A549 (cell line): ENCODE measurements around the gene PCCB. TPM values are rescaled to one million over a fixed set of nuclear protein-coding genes. Genes with fewer than 3 reads are reported as not detected.

Source experiments
- ATAC-seq, 2 experiments: fragments of 200-7000 bp in 1 of 2; fragments of >200 bp in 1 of 2; cut with Nextera tagmentation in 1 of 2; cut with Tn5 transposase in 1 of 2; 3 replicates each; pipeline versions ENCODE4 v1.8.0 to v1.9.1; 2018 to 2020; ENCODE audit warnings: mild to moderate bottlenecking in 1 of 2, moderate library complexity in 1 of 2
- CTCF ChIA-PET: fragments of 300-600 bp; sonication (Branson Sonifier 250); formaldehyde crosslinking; extraction: SDS; loops from one replicate; lab custom pipeline; 2021; ENCODE audit warnings: antibody characterized with exemption, inconsistent platforms; lab: Yijun Ruan, JAX
- POLR2A ChIA-PET: fragments of 350-600 bp; formaldehyde crosslinking; extraction: SDS; loops from one replicate; lab custom pipeline; 2021; ENCODE audit warnings: antibody characterized with exemption, inconsistent platforms; lab: Yijun Ruan, JAX
- DNase-seq, 2 experiments: peaks; one replicate each; pipeline versions ENCODE4 v3.0.0 to v3.0.0-alpha.2; 2011 to 2016; ENCODE audit warnings: low read depth in 1 of 2, low spot score in 1 of 2
- FAIRE-seq: peaks from 2 replicates; lab custom pipeline; 2011; peaks lifted over from hg19 to GRCh38; lab: Jason Lieb, UNC
- H3K27ac ChIP-seq, 2 experiments: fragments of >200 bp; sonication (Bioruptor Twin); formaldehyde crosslinking; 3 replicates each; pipeline ENCODE4 v1.5.1; 2016 to 2017
- H3K4me1 ChIP-seq: fragments of >200 bp; sonication (Bioruptor Twin); formaldehyde crosslinking; 3 replicates; pipeline ENCODE4 v1.6.1; 2016
- H3K4me2 ChIP-seq: fragments of >200 bp; sonication (Bioruptor Twin); formaldehyde crosslinking; 3 replicates; pipeline ENCODE4 v1.6.1; 2016
- H3K4me3 ChIP-seq: fragments of >200 bp; sonication (Bioruptor Twin); formaldehyde crosslinking; 3 replicates; pipeline ENCODE4 v1.5.1; 2016
- H3K9me3 ChIP-seq: fragments of >200 bp; sonication (Bioruptor Twin); formaldehyde crosslinking; 3 replicates; pipeline ENCODE4 v1.6.1; 2016
- ATOH8 ChIP-seq: fragments of 250-450 bp; sonication (Bioruptor Pico); IDR thresholded peaks from 2 replicates; pipeline ENCODE4 v1.5.0; 2020; ENCODE audit warnings: low read depth, mild to moderate bottlenecking, moderate library complexity
- BHLHE40 ChIP-seq: IDR thresholded peaks from 2 replicates; pipeline ENCODE4 v1.6.1; 2012; ENCODE audit warnings: low read depth, low read length, inconsistent platforms
- CBX8 ChIP-seq: fragments of 200-600 bp; sonication (generic); IDR thresholded peaks from 2 replicates; pipeline ENCODE4 v1.6.1; 2016
- CEBPB ChIP-seq, 2 experiments: fragments of >200 bp in 1 of 2; sonication (Bioruptor Twin) in 1 of 2; formaldehyde crosslinking in 1 of 2; IDR thresholded peaks; 2 replicates each; pipeline ENCODE4 v1.6.1; 2012 to 2016
- CHD4 ChIP-seq: fragments of 200-600 bp; sonication (generic); IDR thresholded peaks from 2 replicates; pipeline ENCODE4 v1.6.1; 2016; ENCODE audit warnings: antibody characterized with exemption, mild to moderate bottlenecking, borderline replicate concordance
- EHF ChIP-seq: fragments of 250-450 bp; sonication (Bioruptor Pico); IDR thresholded peaks from 2 replicates; pipeline ENCODE4 v1.5.0; 2020; ENCODE audit warnings: mild to moderate bottlenecking
- ELK1 ChIP-seq: fragments of 150-350 bp; IDR thresholded peaks from 2 replicates; pipeline ENCODE4 v1.6.1; 2014; ENCODE audit warnings: low read depth, mild to moderate bottlenecking, low read length
- ESRRA ChIP-seq: fragments of 150-350 bp; IDR thresholded peaks from 2 replicates; pipeline ENCODE4 v1.6.1; 2014; ENCODE audit warnings: mild to moderate bottlenecking, low read length, borderline replicate concordance
- FOSB ChIP-seq: fragments of 250-450 bp; sonication (Bioruptor Pico); IDR thresholded peaks from 2 replicates; pipeline ENCODE4 v1.5.0; 2020; ENCODE audit warnings: mild to moderate bottlenecking, moderate library complexity
- HDAC2 ChIP-seq: fragments of 200-600 bp; sonication (generic); IDR thresholded peaks from 2 replicates; pipeline ENCODE4 v1.6.1; 2016
- HEYL ChIP-seq: fragments of 250-450 bp; sonication (Bioruptor Pico); IDR thresholded peaks from 2 replicates; pipeline ENCODE4 v1.8.0; 2021; ENCODE audit warnings: mild to moderate bottlenecking, moderate library complexity
- HOXA7 ChIP-seq: fragments of 250-450 bp; sonication (Bioruptor Pico); IDR thresholded peaks from 2 replicates; pipeline ENCODE4 v1.5.0; 2020; ENCODE audit warnings: mild to moderate bottlenecking, moderate library complexity
- HOXB13 ChIP-seq: fragments of 250-450 bp; sonication (Bioruptor Pico); IDR thresholded peaks from 2 replicates; pipeline ENCODE4 v1.5.0; 2020; ENCODE audit warnings: low read depth, mild to moderate bottlenecking, moderate library complexity
- HOXB5 ChIP-seq: fragments of 250-450 bp; sonication (Bioruptor Pico); IDR thresholded peaks from 2 replicates; pipeline ENCODE4 v1.5.0; 2020; ENCODE audit warnings: mild to moderate bottlenecking, moderate library complexity
- KDM1A ChIP-seq: fragments of 200-600 bp; sonication (generic); IDR thresholded peaks from 2 replicates; pipeline ENCODE4 v1.6.1; 2016; ENCODE audit warnings: low read depth, mild to moderate bottlenecking
- MAZ ChIP-seq: fragments of 150-350 bp; IDR thresholded peaks from 2 replicates; pipeline ENCODE4 v1.6.1; 2014; ENCODE audit warnings: antibody characterized with exemption, low read depth, low read length, borderline replicate concordance
- RARB ChIP-seq: fragments of 250-450 bp; sonication (Bioruptor Pico); IDR thresholded peaks from 2 replicates; pipeline ENCODE4 v1.8.0; 2021; ENCODE audit warnings: mild to moderate bottlenecking, moderate library complexity
- RCOR1 ChIP-seq: fragments of 150-350 bp; IDR thresholded peaks from 2 replicates; pipeline ENCODE4 v1.6.1; 2014; ENCODE audit warnings: antibody characterized with exemption, low read length, low read depth
- SREBF2 ChIP-seq: fragments of 450-650 bp; IDR thresholded peaks from 2 replicates; pipeline ENCODE4 v1.6.1; 2014; ENCODE audit warnings: mild to moderate bottlenecking, moderate library complexity
- ZSCAN20 ChIP-seq: fragments of 250-450 bp; sonication (Bioruptor Pico); IDR thresholded peaks from 2 replicates; pipeline ENCODE4 v1.8.0; 2022; ENCODE audit warnings: mild to moderate bottlenecking, moderate library complexity
- WGBS: methylation state at CpG from one replicate; pipeline ENCODE4 v1.1.6; 2017; ENCODE audit errors: missing lambda C conversion rate; 5-methylcytosine and 5-hydroxymethylcytosine counted together
- polyA plus RNA-seq, 4 experiments: library from polyadenylated mRNA; depleted of rRNA in 3 of 4; stranded (reverse); fragments of >200 nt; fragmentation: RNase III in 1 of 4; extraction: RNeasy Plus Mini Kit Qiagen cat#74134 plus additional on column Dnase treatment in 1 of 4; gene quantifications; 2 replicates in 3 of 4; 3 replicates in 1 of 4; pipeline ENCODE4 v1.2.3, GENCODE V29; 2011 to 2017
- TF ChIP-seq, protein P1 (sequence below): IDR thresholded peaks from 2 replicates; pipeline ENCODE4 v1.6.1; 2012
- TF ChIP-seq, protein P2 (sequence below): fragments of 200-600 bp; sonication (generic); IDR thresholded peaks from 2 replicates; pipeline ENCODE4 v1.6.1; 2016; ENCODE audit warnings: antibody characterized with exemption, mild to moderate bottlenecking, moderate library complexity

PCCB gene
- polyA plus RNA-seq, 2 of the 4 experiments (the other 2 are of a cell fraction): 31.7 to 65.5 TPM

DNA sequence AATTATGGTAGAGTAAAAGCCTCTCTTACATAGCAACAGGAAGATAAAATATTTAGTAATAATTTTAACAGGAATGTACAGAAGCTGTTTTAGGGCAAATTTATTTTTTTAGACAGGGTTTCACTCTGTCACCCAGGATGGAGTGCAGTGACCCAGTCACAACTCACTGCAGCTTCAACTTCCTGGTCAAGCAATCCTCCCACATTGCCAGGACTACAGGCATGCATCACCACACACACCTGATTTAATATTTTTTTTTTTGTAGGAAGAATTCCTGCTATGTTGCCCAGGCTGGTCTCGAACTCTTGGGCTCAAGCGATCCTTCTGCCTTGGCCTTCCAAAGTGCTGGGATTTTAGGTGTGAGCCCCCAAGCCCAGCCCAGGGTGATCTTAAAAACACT, 61.1 kb downstream of the PCCB start:
- Histone ChIP-seq H3K4me1 (no peaks in the 10 kb centered on the region), H3K27ac (no peak overlapping the region), H3K4me3 (no peak overlapping the region), H3K4me2 (no peak overlapping the region), H3K9me3 (no peaks in the 10 kb centered on the region)
- WGBS: 100% methylated on average over 2 of the region's 2 CpGs
- TF ChIP-seq HOXA7 (no peak), EHF (no peak), ESRRA (no peak)
- ATAC-seq: no peak
- no peak for FAIRE-seq
- DNase-seq: no peak
- CTCF ChIA-PET: no interaction called here
- POLR2A ChIA-PET: no interaction called here

DNA sequence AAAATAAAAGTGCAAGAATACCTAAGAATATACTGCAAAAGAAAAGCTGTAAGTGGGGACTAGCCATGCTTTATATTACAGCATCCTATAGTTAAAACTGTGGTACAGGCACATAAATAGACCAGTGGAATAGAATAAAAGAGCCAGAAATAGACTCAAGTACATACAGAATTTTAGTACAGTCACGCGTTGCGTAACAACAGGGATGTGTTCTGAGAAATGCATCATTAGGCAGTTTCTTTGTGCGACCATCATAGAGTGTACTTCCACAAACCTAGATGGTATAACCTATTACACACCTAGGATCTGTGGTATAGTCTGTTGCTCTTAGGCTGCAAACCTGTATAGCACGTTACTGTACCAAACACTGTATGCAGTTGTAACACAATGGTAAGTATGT, 61.8 kb downstream of the PCCB start:
- ATAC-seq: no peak

GRCh38 chr3:136326316-136326715, 76.2 kb downstream of the PCCB start:
- no peak for FAIRE-seq

More for the DNA sequence above, 61.8 kb downstream of the PCCB start:
- FAIRE-seq (no peak), DNase-seq (no peak)
- Histone ChIP-seq H3K4me1 (no peaks in the 10 kb centered on the region), H3K9me3 (no peaks in the 10 kb centered on the region), H3K4me2 (no peak overlapping the region), H3K27ac (no peak overlapping the region), H3K4me3 (no peak overlapping the region)
- TF ChIP-seq CEBPB (IDR thresholded peaks at IDR 0.05) (peak; percentile 19 to 30; a peak in 2 of 4 replicates), ATOH8 (CRISPR knock-in tag) (no peak)
- 95% methylated on average over 5 of the region's 5 CpGs for WGBS
- POLR2A ChIA-PET: no interaction called here
- CTCF ChIA-PET: no interaction called here

DNA sequence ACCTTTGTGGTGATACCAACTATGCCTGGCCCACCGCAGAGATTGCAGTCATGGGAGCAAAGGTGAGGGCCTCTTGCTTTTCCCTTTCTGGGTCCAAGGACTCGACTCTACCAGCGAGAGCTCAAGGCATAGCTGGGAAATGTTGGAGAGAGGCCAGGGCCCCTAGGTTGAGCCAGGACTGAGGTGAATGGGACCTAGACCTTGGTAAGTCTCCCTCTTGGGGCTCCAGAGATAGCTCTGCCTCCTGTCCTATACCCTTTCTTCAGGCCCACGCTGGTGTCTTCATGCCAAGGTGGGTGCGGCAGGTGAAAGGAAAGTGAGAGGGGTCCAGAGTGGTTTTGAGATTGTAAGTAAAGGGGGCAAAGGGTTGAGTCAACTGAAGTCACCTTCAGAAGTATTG, 77.5 kb downstream of the PCCB start:
- Histone ChIP-seq H3K4me3 (no peak overlapping the region), H3K9me3 (peaks cover 5% of the 10 kb centered on the region; the same call in 1 of the 3 replicates), H3K27ac (no peak overlapping the region), H3K4me2 (no peak overlapping the region), H3K4me1 (peaks cover 5% of the 10 kb centered on the region; the same call in 1 of the 3 replicates)
- no peak for TF ChIP-seq KDM1A
- TF ChIP-seq ZSCAN20: no peak
- no peak for TF ChIP-seq MAZ
- TF ChIP-seq FOSB: no peak
- TF ChIP-seq ELK1: no peak
- TF ChIP-seq, protein P1, sequence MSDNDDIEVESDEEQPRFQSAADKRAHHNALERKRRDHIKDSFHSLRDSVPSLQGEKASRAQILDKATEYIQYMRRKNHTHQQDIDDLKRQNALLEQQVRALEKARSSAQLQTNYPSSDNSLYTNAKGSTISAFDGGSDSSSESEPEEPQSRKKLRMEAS: no peak
- TF ChIP-seq HEYL (CRISPR knock-in tag): no peak
- no peak for TF ChIP-seq BHLHE40
- TF ChIP-seq CBX8: no peak
- TF ChIP-seq SREBF2: no peak
- TF ChIP-seq EHF: no peak
- TF ChIP-seq, protein P2, sequence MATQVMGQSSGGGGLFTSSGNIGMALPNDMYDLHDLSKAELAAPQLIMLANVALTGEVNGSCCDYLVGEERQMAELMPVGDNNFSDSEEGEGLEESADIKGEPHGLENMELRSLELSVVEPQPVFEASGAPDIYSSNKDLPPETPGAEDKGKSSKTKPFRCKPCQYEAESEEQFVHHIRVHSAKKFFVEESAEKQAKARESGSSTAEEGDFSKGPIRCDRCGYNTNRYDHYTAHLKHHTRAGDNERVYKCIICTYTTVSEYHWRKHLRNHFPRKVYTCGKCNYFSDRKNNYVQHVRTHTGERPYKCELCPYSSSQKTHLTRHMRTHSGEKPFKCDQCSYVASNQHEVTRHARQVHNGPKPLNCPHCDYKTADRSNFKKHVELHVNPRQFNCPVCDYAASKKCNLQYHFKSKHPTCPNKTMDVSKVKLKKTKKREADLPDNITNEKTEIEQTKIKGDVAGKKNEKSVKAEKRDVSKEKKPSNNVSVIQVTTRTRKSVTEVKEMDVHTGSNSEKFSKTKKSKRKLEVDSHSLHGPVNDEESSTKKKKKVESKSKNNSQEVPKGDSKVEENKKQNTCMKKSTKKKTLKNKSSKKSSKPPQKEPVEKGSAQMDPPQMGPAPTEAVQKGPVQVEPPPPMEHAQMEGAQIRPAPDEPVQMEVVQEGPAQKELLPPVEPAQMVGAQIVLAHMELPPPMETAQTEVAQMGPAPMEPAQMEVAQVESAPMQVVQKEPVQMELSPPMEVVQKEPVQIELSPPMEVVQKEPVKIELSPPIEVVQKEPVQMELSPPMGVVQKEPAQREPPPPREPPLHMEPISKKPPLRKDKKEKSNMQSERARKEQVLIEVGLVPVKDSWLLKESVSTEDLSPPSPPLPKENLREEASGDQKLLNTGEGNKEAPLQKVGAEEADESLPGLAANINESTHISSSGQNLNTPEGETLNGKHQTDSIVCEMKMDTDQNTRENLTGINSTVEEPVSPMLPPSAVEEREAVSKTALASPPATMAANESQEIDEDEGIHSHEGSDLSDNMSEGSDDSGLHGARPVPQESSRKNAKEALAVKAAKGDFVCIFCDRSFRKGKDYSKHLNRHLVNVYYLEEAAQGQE: no peak
- TF ChIP-seq CHD4: no peak
- no peak for TF ChIP-seq HOXB5
- TF ChIP-seq HDAC2: no peak
- no peak for TF ChIP-seq RCOR1
- DNase-seq (no peak), FAIRE-seq (no peak), ATAC-seq (no peak)
- POLR2A ChIA-PET: no interaction called here
- 95% methylated on average over 3 of the region's 5 CpGs for WGBS
- CTCF ChIA-PET: no interaction called here

More at GRCh38 chr3:136326316-136326715, 76.2 kb downstream of the PCCB start:
- no peak overlapping the region for H3K4me3 ChIP-seq
- POLR2A ChIA-PET: no interaction called here
- CTCF ChIA-PET: no interaction called here
- no peak overlapping the region for H3K4me2 ChIP-seq
- H3K9me3 ChIP-seq: peaks cover 13% of the 10 kb centered on the region; the same call in 2 of the 3 replicates
- no peak for ATAC-seq
- no peak for TF ChIP-seq HOXB13 (CRISPR knock-in tag)
- no peak for TF ChIP-seq RARB (CRISPR knock-in tag)
- TF ChIP-seq HDAC2: no peak
- TF ChIP-seq HOXA7: no peak
- no peaks in the 10 kb centered on the region for H3K4me1 ChIP-seq
- no peak overlapping the region for H3K27ac ChIP-seq
- 92% methylated on average over 3 of the region's 5 CpGs for WGBS
- no peak for DNase-seq
